SHP77 (cell line): ENCODE data around the gene HYAL3.
"Not testable (repeated sequence)": the region's sequence is repeated elsewhere in the genome, so short reads cannot be mapped to it uniquely, and the experiment has no call there.

ENCODE experiments used
- DNase-seq, 2 experiments: peaks; one replicate each; lab custom pipeline; 2025; lab: John Stamatoyannopoulos, UW

HYAL3 gene

DNA sequence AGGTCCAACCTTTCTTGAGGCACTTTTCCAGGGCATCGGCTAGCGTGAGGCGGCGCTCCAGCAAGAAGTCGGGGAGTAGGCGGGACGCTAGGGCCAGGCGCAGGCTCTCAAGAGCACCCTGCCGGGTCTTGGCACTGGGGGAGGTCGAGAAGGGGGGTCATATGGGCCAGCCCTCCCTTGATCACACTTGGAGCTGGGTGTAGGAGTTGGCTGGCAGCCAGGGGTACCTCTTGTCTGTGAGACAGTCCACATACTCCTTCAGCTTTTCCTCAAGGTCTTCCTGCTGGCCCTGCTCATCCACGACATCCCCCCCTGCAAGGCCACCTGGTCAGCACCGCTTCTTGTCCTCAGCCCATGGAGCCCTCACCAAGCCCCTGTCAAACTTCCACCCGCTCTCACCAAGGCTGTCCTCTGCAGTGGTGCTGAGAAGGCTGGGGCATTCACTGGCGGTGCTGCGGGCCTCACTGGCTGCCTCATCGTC is 9.0 kb downstream of the HYAL3 start:
- no peak for DNase-seq

GRCh38 chr3:50289130-50289529 is 10.1 kb downstream of the HYAL3 start:
- no peak for DNase-seq

GRCh38 chr3:50288387-50289007 is 10.7 kb downstream of the HYAL3 start:
- no peak for DNase-seq

DNA sequence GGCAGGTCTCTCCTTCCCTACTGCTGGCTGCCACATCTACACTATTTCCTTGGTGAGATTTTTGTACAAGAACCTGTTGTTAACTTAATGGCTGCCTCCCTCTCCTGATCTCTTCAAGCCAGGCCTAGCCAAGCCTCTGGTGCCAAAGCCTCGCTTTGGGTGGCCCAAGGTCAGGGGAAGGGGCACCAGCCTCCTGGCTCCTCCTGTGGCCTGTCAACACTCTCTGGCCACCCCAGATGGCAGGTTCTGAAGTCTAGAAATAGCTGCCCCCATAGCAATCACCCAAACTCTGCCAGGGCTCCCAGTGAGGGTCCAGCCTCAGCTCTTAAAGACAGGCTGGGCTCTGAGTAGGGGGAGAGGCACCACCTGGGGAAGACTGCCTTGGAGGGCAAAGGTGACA is 11.9 kb downstream of the HYAL3 start:
- no peak for DNase-seq

- DNase-seq, result no peak
Measured at GRCh38 chr3:50286322-50287227, 12.6 kb downstream of the HYAL3 start.

DNA sequence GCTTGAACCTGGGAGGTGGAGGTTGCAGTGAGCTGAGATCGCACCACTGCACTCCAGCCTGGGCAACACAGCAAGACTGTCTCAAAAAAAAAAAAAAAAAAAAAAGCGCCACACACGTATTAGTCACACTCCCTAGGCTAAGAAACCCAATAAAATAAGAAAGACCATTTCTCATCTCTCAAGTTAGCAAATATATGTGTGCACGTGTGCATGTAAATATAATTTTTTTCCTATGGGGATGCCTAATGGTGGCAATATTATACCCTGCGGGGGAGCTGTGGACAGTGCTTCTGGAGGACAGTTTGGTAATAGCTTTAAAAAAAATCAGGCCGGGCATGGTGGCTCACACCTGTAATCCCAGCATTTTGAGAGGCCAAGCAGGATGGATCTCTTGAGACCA is 15.1 kb downstream of the HYAL3 start:
- not testable (repeated sequence) for DNase-seq

GRCh38 chr3:50279255-50280016 is 19.8 kb downstream of the HYAL3 start:
- DNase-seq, result no peak

- no peak for DNase-seq
Measured at GRCh38 chr3:50278880-50279224, 20.4 kb downstream of the HYAL3 start, which contains the start of gene LSMEM2. TSS of gene LSMEM2 (plus strand) at chr3:50279087. CDS start at chr3:50279114, 27 bp downstream.

DNA sequence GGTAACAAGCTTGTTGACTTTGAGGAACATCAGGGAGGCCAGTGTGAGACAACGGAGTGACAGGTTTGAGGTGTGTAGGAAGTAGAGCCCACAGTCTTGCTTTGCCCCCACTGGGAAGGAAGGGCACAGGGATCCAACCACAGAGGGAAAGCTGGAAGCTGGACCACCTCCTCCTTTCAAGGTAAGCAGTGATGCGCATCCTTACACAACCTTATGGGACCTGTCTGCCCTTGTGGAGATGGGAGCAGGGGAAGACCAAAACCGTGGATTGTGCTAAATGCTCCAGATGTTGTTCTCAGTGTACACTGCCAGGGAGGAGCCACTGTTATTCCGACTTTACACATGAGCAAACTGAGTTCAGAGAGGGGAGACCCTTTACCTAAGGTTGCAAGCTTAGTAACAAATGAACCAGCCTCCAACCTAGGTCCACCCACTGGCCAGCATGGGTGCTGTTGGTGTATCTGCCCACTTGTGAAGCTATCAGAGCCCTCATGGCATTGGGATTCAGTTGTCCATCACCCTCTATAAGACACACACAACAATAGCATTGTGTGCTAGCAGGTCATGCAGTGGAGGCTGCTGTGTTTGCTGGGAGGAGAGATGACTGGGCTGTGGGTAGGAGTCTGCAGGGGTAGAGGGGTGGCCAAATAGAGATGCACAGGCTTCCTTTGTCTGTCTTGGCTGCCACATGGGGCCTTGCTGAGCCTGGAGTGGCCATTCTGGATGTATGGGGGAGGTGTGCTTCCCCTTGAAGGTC is 20.9 kb downstream of the HYAL3 start:
- DNase-seq, result no peak

- DNase-seq, result no peak
Measured at GRCh38 chr3:50276762-50277101, 22.5 kb downstream of the HYAL3 start.

DNA sequence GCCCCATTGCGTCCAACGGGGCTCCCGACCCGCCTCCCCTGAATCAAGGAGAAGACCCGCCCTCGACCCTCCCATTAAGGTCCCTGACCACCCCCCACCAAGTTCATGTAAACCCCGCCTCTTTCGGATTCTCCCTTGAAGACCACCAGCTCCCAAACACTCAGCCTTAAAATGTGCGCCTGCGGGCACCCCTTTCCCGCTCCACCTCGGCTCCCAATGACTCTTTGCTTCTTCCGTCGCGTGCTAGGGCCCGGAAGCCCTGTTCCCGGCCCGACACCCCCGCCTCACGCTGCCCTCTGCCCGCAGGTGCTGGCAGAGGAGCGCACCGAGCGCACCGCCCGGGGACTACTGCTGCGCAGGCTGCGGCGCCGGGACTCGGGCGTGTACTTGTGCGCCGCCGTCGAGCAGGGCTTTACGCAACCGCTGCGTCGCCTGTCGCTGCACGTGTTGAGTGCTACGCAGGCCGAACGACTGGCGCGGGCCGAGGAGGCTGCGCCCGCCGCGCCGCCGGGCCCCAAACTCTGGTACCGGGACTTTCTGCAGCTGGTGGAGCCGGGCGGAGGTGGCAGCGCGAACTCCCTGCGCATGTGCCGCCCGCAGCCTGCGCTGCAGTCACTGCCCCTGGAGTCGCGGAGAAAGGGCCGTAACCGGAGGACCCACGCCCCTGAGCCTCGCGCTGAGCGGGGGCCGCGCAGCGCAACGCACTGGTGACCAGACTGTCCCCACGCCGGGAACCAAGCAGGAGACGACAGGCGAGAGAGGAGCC is 23.0 kb downstream of the HYAL3 start:
- DNase-seq, result no peak

DNA sequence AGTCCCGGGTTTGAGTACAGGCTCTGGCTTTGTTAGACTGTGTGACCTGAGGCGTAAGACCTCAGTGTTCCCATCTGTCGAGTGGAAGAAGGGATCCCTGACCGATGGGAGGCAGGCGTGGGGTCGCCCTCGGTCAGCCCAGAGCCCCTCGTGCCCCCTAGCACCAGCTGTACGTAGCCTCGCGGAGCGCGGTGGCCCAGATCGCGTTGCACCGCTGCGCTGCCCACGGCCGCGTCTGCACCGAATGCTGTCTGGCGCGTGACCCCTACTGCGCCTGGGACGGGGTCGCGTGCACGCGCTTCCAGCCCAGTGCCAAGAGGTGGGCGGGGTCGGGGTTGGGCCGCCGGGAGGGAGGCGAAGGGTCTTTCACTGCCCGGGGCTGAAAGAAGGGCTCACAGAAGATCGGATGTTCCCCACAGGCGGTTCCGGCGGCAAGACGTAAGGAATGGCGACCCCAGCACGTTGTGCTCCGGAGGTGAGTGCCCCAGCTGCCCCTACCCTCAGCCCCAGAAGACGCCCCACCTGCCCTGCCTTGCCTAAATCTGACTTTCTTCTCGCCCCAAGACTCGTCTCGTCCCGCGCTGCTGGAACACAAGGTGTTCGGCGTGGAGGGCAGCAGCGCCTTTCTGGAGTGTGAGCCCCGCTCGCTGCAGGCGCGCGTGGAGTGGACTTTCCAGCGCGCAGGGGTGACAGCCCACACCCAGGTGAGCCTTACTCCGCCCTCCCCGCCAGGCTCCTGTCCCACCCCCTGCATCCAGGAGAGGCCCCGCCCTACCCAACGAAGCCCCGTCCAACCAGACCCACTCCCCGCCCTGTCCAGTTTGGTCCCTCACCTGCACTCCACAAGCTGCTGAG is 23.8 kb downstream of the HYAL3 start:
- no peak for DNase-seq

- DNase-seq, result peak; percentile 72 to 80
Measured at GRCh38 chr3:50274371-50275104, 24.7 kb downstream of the HYAL3 start.

GRCh38 chr3:50273689-50274065 is 25.5 kb downstream of the HYAL3 start:
- no peak for DNase-seq

- peak; percentile 70 to 71 for DNase-seq
Measured at GRCh38 chr3:50272911-50273688, 26.1 kb downstream of the HYAL3 start.

DNA sequence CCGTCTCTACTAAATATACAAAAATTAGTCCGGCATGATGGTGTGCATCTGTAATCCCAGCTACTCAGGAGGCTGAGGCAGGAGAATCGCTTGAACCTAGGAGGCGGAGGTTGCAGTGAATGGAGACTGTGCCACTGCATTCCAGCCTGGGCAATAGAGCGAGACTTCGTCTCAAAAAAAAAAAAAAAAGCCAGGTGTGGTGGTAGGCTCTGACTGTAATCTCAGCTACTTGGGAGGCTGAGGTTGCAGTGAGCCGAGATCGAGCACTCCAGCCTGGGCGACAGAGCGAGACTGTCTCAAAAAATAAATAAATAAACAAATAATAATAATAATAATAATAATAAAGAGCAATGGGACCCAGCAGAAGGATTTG is 26.7 kb downstream of the HYAL3 start:
- not testable (repeated sequence) for DNase-seq

- DNase-seq, result no peak
Measured at GRCh38 chr3:50271314-50271936, 27.8 kb downstream of the HYAL3 start.
